HG03097 (cell line): ENCODE measurements around the gene OR2T34.
"Not testable (repeated sequence)": the region's sequence is repeated elsewhere in the genome, so short reads cannot be mapped to it uniquely, and the experiment has no call there.

Source experiments
- ATAC-seq: cut with Tn5 transposase; IDR thresholded peaks from one replicate; pipeline ENCODE4 v1.9.1; 2021; ENCODE audit not compliant: unreplicated experiment, low FRiP score

OR2T34 gene, protein sequence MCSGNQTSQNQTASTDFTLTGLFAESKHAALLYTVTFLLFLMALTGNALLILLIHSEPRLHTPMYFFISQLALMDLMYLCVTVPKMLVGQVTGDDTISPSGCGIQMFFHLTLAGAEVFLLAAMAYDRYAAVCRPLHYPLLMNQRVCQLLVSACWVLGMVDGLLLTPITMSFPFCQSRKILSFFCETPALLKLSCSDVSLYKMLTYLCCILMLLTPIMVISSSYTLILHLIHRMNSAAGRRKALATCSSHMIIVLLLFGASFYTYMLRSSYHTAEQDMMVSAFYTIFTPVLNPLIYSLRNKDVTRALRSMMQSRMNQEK

GRCh38 chr1:248574657-248575056, at the start of gene OR2T34:
Gene OR2T34, minus strand, starts transcription at chr1:248574757. Its CDS starts 0 bp downstream, at chr1:248574757.
- not testable (repeated sequence) for ATAC-seq

GRCh38 chr1:248622570-248623001, 48.0 kb upstream of the OR2T34 start:
- ATAC-seq, result peak; percentile 74

- ATAC-seq, result no peak
Measured at GRCh38 chr1:248621770-248622169, 47.2 kb upstream of the OR2T34 start.

GRCh38 chr1:248618878-248619277, 44.3 kb upstream of the OR2T34 start:
- ATAC-seq, result no peak

GRCh38 chr1:248618119-248618518, 43.6 kb upstream of the OR2T34 start:
- no peak for ATAC-seq

DNA sequence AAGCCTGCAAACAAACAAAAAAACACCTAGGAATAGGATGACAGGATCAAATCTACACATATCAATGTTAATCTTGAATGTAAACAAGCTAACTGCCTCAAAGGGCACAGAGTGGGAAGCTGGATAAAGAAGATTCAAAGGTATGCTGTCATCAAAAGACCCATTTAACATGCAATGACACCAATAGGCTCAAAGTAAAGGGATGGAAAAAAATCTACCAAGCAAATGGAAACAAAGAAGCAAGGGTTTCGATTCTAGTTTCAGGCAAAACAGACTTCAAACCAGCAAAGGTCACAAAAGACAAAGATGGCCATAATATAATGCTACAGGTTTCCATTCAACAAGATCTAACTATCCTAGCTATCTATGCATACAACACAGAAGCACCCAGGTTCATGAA, 39.2 kb upstream of the OR2T34 start:
- no peak for ATAC-seq

DNA sequence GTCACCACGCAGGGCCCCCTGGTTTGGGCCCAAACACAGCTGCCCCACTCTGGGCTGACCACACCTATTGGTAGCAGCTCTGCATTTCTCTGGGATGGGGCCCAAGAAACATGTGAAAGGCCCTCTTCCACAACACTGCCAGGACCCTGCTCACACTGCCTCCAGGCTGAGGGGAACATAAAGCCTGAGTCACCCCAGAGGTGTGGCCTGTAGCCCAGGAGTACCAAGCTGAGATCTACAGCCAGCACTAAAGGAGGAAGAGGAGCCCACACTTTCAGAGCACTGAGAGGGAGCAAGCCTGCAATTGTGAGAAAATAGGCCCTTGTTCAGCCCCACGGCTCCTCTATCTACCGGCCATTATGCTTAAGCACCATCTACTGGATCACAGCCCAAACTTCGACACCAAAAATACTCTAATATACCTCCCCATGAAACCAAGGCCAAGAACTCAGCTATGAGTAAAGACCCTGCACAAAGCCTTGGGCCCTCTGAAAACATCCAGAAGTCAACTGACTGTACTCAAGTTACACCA, 37.4 kb upstream of the OR2T34 start:
- no peak for ATAC-seq

GRCh38 chr1:248610301-248610700, 35.7 kb upstream of the OR2T34 start:
- ATAC-seq, result no peak

GRCh38 chr1:248599396-248599795, 24.8 kb upstream of the OR2T34 start:
- no peak for ATAC-seq

- no peak for ATAC-seq
Measured at GRCh38 chr1:248597589-248597988, 23.0 kb upstream of the OR2T34 start, which contains the start of gene OR2T10. Gene OR2T10, minus strand, starts transcription at chr1:248597700. Its CDS starts 3,932 bp downstream, at chr1:248593768.

DNA sequence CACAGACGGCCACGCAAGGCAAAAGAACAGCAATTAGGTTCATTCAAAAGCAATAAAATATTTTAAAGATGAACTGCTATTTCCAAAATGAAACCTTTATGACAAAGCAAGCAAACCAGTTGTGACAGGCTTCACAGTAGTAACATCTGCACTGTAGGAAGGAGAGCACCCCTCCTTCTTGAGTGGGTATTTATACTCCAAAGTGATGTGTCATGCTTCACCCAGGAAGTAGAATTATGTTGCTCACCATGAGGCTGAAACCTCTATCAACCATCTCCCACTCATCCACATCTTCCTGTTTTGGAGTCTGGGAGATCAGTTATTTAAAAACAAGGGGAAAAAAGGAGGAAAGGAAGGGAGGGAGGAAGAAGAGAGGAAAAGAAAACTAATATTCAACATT, 22.1 kb upstream of the OR2T34 start:
- ATAC-seq, result no peak

- no peak for ATAC-seq
Measured at GRCh38 chr1:248593226-248593625, 18.7 kb upstream of the OR2T34 start.

GRCh38 chr1:248592655-248593054, 18.1 kb upstream of the OR2T34 start:
- ATAC-seq, result no peak

DNA sequence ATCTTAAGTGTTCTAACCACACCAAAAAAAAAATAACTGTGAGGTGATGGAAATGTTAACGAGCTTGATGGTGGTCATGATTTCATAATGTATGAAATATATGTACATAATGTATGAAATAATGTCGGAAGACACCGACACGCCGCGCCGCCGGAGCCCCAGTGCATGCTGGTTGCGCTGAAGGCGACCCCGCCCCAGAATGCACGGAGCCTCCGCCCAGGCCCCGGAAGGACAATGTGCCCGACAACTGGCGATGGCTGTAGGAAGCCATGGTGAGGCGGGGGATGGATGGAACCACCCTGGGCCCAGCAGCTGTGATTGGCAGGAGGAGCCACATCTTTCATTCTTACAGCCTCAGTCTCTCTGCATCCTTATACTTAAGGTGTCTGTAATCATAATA, 15.5 kb upstream of the OR2T34 start:
- no peak for ATAC-seq

DNA sequence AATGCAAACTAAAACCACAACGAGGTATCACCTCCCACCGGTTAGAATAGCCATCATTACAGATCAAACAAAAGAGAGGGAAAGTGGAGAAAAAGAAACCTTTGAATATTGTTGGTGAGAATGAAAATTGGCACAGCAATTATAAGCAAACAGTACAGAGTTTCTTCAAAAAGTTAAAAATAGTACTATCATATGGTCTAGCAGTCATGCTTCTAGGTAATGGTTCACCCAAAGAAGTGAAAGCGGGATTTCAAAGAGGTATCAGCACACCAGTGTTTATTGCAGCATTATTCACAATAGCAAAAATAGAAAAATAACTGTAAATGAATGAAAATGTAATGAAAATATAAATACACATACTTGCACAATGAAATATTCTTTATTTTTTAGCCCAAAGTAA, 14.8 kb upstream of the OR2T34 start:
- no peak for ATAC-seq

- ATAC-seq, result no peak
Measured at GRCh38 chr1:248585266-248585665, 10.7 kb upstream of the OR2T34 start.

DNA sequence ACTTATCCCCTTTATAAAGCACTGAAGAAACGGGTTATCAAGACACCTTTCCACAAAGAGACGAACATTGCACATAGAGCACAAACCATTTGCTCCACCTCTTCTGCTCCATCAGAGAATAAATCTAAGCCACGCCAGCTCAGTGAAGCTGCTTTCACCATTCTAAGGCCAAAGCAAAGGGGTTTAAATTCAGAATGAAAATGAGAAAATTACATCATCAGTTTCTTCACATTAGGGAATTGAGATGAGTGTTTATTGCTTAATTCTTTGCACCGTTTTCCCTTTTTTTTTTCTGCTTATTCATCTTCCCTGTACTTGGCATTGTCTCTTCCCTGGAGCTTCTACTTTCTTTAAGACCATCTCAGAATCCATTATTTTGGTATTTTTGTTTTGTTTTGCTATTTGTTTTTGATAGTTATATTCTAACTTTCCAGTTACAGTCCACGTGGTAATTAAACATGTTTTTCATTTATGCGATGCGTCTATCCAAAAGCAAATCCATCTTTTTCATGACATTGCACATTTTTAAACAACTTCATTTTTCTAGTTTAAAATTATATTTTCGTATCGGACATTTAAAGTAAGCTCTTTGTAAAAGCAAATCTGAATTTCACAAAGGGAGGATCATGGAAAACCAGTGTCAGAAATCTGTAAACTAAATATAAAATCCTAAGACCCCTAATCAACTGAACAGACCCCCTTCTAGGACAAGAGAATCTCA, 1.9 kb upstream of the OR2T34 start:
- ATAC-seq, result no peak

GRCh38 chr1:248573856-248574255, 701 bp downstream of the OR2T34 start:
- ATAC-seq, result not testable (repeated sequence)

DNA sequence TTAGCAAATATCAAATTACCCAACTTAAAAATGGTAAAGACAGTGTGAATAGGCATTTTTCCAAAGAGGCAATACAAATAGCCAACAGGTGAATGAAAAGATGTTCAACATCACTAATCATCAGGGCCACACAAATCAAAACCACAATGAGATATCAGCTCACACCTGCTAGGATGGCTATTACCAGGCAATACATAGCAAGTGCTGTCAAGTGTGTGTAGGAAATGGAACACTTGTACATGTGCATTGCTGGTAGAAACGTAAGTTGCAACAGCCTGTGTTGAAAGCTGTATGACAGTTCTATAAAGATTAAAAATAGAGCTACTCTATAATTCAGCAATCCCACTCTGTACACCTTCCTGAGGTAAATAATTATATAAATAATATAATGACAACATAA, 2.5 kb downstream of the OR2T34 start:
- ATAC-seq, result peak; percentile 97

- not testable (repeated sequence) for ATAC-seq
Measured at GRCh38 chr1:248570811-248571210, 3.7 kb downstream of the OR2T34 start.

- ATAC-seq, result not testable (repeated sequence)
Measured at GRCh38 chr1:248569049-248569448, 5.5 kb downstream of the OR2T34 start.
